ENCODE data around the gene LHFPL2. TPM values are rescaled to one million over a fixed set of nuclear protein-coding genes. Genes with fewer than 3 reads are reported as not detected.

LHFPL2 gene
- total RNA-seq, 2 experiments from 2014 or later = 0.19 to 0.25 TPM

- H3K36me3 ChIP-seq (ENCODE audit: insufficient read depth, low read length) = no peaks in the 10 kb centered on the region
- H3K36me3 Mint-ChIP-seq (ENCODE audit: low read depth) = no peaks in the 10 kb centered on the region
- H3K4me3 Mint-ChIP-seq = no peak overlapping the region
- no peaks in the 10 kb centered on the region for H3K4me1 ChIP-seq (ENCODE audit: insufficient read depth, low read length)
- TF ChIP-seq CTCF (IDR thresholded peaks at IDR 0.05) = no peak
- ChIA-PET POLR2A (no interaction called here), CTCF (no interaction called here)
- no peaks in the 10 kb centered on the region for H3K27me3 ChIP-seq (ENCODE audit: control insufficient read depth in 1 of 2, insufficient read depth in 2 of 2, low read length in 2 of 2)
- no peaks in the 10 kb centered on the region for H3K9me3 ChIP-seq (ENCODE audit: control insufficient read depth in 1 of 2, insufficient read depth in 1 of 2, low read length in 2 of 2)
- DNase-seq = no peak
- H3K9me3 Mint-ChIP-seq = no peaks in the 10 kb centered on the region
- peaks cover 23% of the 10 kb centered on the region for H3K27me3 Mint-ChIP-seq
- no peak for ATAC-seq (ENCODE audit: poor library complexity)
- no peaks in the 10 kb centered on the region for H3K4me1 Mint-ChIP-seq (ENCODE audit: low read depth)
- no peak overlapping the region for H3K27ac ChIP-seq (ENCODE audit: low read depth in 1 of 2, low read length in 2 of 2)
- H3K27ac Mint-ChIP-seq = no peak overlapping the region
- intact Hi-C loops (cut with DNase I, micrococcal nuclease) = no loop called here
- no peak overlapping the region for H3K4me3 ChIP-seq (ENCODE audit: low read length)
Measured at GRCh38 chr5:78629624-78630023, 18.9 kb downstream of the LHFPL2 start.

DNA sequence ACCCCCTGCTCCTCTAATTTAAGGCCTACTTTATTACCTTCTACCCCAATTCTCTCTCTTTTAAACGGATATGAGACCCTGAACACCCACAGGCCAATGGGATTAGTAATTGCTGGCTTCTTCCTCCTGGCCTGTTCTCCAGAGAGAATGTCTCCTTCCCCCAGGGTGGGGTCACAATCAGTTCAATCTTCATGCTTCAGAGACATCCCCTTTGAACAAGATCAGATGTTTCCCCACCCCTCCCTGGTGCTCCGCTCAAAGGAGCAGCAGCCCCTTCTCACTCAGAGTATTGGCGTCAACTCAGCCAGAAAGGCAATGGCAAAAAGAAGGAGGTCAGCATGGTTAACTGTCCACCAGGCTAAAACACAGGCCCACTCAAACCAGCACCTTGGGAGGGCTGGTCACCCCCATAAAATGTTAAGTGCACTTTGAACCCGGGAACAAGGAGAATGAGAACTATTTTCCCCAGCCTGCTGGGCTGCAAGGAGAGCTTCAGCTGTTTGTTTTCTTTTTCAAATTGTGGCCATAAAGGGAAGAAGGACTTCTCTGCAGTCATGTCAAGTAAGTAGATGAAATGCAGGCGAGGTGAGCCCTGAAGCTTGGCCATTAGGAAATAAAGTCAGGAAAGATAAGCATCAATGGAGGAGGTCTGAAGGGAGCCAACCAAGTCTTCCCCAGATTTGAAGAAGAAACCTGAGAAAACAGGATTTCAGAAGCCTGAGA, 20.1 kb downstream of the LHFPL2 start:
- Histone ChIP-seq H3K4me3 (ENCODE audit: low read length) (no peak overlapping the region), H3K27me3 (ENCODE audit: control insufficient read depth in 1 of 2, insufficient read depth in 2 of 2, low read length in 2 of 2) (no peaks in the 10 kb centered on the region), H3K4me1 (ENCODE audit: insufficient read depth, low read length) (no peaks in the 10 kb centered on the region), H3K9me3 (ENCODE audit: control insufficient read depth in 1 of 2, insufficient read depth in 1 of 2, low read length in 2 of 2) (no peaks in the 10 kb centered on the region), H3K36me3 (ENCODE audit: insufficient read depth, low read length) (no peaks in the 10 kb centered on the region), H3K27ac (ENCODE audit: low read depth in 1 of 2, low read length in 2 of 2) (no peak overlapping the region)
- ATAC-seq (ENCODE audit: poor library complexity) = no peak
- CTCF ChIA-PET = no interaction called here
- POLR2A ChIA-PET = no interaction called here
- intact Hi-C loops (cut with DNase I, micrococcal nuclease) = no loop called here
- Mint-ChIP-seq H3K27me3 (peaks cover 19% of the 10 kb centered on the region), H3K9me3 (no peaks in the 10 kb centered on the region), H3K27ac (no peak overlapping the region), H3K36me3 (ENCODE audit: low read depth) (no peaks in the 10 kb centered on the region), H3K4me1 (ENCODE audit: low read depth) (no peaks in the 10 kb centered on the region), H3K4me3 (no peak overlapping the region)
- TF ChIP-seq CTCF (IDR thresholded peaks at IDR 0.05) = no peak
- no peak for DNase-seq

- TF ChIP-seq CTCF (IDR thresholded peaks at IDR 0.05) = no peak
- Mint-ChIP-seq H3K9me3 (no peaks in the 10 kb centered on the region), H3K27ac (no peak overlapping the region), H3K4me1 (ENCODE audit: low read depth) (no peaks in the 10 kb centered on the region), H3K4me3 (no peak overlapping the region), H3K36me3 (ENCODE audit: low read depth) (no peaks in the 10 kb centered on the region), H3K27me3 (peaks cover 18% of the 10 kb centered on the region)
- no peaks in the 10 kb centered on the region for H3K9me3 ChIP-seq (ENCODE audit: control insufficient read depth in 1 of 2, insufficient read depth in 1 of 2, low read length in 2 of 2)
- DNase-seq = no peak
- intact Hi-C loops (cut with DNase I, micrococcal nuclease) = no loop called here
- no peak for ATAC-seq (ENCODE audit: poor library complexity)
- ChIA-PET POLR2A (no interaction called here), CTCF (no interaction called here)
- no peak overlapping the region for H3K4me3 ChIP-seq (ENCODE audit: low read length)
- no peaks in the 10 kb centered on the region for H3K4me1 ChIP-seq (ENCODE audit: insufficient read depth, low read length)
- no peaks in the 10 kb centered on the region for H3K27me3 ChIP-seq (ENCODE audit: control insufficient read depth in 1 of 2, insufficient read depth in 2 of 2, low read length in 2 of 2)
- H3K27ac ChIP-seq (ENCODE audit: low read depth in 1 of 2, low read length in 2 of 2) = no peak overlapping the region
- H3K36me3 ChIP-seq (ENCODE audit: insufficient read depth, low read length) = no peaks in the 10 kb centered on the region
Measured at GRCh38 chr5:78627766-78628165, 20.8 kb downstream of the LHFPL2 start.
